Stimulated activated CD8-positive, alpha-beta memory T cell treated with anti-CD3 and anti-CD28 coated beads, Interleukin-12 subunit alpha, Interleukin-12 subunit beta, amount 100 ng/mL, for 4 hours (primary cell): Measurements from ENCODE around the gene MACROD2.
"Not testable (repeated sequence)": the region's sequence is repeated elsewhere in the genome, so short reads cannot be mapped to it uniquely, and the experiment has no call there.

Source experiments
- DNase-seq: peaks from one replicate; pipeline ENCODE4 v3.0.0-alpha.2; 2020; ENCODE audit warnings: low read depth

MACROD2 gene

DNA sequence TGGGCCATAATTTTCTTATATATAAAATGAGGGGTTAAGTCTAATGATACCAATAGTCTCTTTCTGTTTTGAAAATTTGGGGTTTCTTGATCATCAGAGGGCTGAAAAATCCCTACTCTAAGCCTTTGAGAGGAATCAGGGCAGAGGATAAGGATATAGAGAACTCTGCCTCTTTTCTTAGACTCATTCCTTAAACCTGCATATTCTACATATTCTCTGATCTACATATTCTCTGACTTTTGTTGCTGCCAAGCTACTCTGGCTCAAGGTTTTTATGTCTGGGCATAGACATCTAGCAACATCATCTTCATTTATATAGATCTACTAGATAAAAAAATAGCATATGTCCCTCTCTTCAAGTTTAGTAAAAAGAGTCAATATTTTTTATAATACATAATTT, 270.9 kb downstream of the MACROD2 start:
- DNase-seq: no peak

DNA sequence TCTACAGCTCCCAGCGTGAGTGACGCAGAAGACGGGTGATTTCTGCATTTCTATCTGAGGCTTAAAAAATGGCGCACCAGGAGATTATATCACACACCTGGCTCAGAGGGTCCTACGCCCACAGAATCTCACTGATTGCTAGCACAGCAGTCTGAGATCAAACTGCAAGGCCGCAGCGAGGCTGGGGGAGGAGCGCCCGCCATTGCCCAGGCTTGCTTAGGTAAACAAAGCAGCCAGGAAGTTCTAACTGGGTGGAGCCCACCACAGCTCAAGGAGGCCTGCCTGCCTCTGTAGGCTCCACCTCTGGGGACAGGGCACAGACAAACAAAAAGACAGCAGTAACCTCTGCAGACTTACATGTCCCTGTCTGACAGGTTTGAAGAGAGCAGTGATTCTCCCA, 275.4 kb downstream of the MACROD2 start:
- not testable (repeated sequence) for DNase-seq

DNA sequence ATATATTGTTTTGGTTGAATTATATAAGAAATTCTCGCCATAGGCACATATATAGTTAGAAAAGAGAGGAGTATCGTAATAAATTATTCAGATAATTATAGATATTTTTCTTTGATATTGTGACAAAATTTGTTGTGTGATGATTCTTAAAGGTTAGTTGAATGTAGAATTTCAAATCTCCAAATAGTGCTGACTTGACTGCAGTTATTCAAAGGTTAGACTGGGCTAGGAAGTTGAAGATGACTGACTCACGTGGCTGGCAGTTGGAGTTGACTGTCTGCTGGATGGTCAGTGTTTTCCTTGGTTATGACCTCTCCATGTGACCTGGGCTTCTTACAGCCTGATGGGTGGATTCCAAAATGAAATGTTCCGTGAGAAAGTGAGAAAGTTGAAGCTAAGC, 286.8 kb downstream of the MACROD2 start:
- no peak for DNase-seq

DNA sequence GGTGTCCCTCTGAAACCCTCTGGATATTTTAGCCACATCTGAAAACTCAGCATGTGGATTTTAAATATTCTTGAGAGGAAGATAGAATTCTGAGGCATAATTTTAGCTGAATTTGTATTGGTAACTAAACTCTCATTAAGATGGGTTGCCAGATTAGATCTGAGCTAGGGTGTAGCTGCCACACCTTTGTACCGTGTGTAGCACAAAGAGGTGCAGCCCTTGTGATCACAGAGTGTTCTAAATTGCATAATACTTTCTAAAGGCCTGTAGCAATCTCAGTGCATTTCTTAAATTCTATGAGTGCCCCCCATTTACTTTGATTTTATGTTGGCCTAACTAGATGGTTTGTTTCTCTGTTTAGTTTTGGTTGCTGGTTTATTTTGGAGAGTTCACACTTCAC, 289.1 kb downstream of the MACROD2 start:
- DNase-seq: no peak

DNA sequence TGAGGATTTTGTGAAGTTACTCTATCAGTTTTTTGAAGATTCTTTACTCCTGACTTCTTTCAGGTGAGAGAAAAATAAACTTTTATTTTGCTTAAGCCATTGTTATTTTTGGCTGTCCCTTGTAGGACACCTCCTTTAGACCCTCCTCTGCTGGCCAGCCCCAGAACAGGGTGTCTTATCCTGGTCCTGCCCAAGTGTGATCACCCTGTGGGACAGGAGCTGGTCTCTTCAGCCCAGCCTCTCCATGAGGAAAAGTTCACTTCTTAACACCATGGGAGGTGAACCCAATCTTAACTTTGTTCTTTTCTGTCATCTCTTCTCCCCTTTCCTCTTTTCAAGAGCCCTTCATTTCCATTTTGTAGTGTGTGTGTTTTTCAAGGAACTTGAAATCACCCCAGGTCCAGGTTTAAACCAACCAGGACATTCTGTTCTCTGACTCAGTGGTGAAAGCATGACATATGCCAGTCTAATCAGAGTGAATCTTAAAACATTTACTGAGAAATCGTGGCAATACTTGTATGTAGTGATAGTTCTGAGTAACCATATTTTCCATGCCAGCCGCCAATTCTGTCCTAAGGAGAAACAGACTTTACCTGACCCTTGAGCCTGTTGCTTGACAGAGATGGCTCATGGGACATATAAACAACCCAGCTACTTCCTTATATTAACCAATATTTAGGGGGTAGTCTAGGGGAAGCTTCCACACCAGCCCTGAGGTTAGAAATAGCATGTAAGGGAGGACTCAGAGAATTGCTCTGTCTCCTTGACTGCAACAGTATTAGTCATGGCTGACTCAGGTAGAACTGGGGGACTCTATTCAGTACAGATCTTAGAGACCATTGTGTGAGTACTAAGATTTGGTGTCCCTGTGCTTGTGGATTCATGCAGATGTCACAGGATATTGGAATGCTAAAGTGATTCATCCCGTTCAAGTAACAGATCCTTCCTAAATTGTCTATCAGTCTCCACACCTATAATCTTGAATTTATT, 293.3 kb downstream of the MACROD2 start:
- DNase-seq: no peak

DNA sequence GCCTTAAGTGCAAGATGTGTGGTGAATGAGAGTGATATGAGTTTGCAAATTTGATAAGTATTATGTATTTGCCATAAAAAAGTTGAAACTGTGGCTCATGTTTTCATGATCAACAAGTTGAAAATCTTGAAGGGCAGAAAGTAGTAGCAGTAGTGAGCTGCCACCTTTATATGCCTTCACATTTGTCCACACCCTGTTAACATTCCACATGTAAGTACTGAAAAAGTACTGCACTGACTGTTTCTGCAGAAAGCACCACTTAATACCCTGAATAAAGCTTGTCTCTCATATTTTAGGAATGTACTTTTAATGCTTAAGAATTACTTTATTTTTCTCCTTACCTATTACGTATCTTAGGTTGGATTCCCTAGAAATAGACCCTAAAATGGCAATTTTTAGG, 296.2 kb downstream of the MACROD2 start:
- no peak for DNase-seq

DNA sequence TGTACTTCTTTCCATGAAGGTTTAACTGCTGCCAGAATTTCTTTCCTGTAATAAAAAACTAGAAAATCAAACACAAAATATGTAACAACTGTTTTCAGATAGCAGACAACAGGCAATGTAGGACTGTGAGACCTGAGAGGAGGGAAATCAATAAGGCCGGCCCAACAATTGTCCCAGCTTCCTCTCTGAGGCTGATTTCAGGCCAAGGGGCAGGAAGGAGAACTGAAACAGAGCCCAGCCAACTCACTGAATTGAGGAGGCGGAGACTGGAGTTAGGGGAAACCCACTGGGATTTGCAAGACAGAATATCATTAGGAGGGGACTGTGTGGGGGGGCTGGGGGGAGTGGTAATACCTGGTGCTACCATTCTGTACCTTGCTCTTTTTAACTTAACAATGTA, 299.9 kb downstream of the MACROD2 start:
- DNase-seq: no peak

DNA sequence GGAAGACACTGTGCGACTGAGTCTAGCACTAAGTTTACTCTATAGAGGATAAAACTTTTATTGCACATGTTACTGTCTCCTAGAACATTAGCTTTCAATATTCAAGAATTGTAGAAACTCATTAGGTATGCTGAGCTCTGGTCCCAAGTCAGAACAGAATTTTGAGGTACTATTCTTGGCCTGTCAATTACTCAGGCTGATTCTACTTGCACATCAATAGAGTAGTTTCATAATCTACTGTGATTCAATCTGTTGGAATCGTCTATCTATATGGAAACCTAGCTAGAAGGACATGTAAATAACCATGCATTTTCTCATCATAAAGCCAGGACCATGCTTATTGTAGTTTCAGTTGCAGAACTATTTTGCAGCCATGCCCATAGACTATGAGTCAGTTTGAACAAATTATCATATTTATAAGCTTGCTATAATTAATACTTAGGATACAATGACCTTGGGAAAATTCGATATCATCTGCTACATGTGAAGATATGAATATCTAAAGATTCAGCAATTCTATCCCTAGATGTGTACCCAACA, 300.5 kb downstream of the MACROD2 start:
- DNase-seq: no peak

DNA sequence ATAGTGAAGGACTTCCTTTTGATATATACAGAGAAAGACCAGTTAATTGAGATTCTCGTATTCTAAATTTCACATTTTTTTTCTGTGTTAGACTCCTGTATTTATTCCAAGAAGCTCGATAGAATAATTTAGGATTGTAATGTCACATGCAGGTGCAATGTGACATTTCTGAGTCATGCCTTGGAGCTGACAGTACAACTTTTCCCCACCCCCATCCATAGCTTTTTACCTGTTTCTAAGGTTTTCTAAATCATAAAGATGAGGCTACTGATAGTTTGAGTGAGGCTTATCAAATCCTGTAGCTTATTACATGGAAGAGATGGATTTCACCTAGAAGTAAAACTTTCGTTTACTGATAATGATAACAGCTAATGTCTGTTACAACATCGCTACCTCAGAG, 304.5 kb downstream of the MACROD2 start:
- no peak for DNase-seq

DNA sequence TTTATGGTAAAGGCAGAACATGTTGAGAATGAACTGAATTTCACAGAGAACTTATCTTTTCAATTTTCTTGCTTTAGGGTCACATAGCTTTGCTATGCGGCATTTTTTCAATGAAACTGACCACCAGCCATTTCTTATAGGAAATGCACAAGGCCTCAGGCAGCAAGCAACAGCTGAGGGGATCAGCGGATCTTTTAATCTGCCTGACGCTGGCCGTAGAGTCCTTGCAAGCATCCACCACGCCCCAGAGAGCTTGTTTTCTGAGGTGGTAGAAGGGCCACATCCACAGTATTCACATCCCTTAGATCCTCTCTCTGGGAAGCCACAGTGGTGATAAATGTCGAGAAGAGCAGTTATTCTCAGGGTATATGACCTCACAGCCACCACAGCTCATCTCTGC, 307.8 kb downstream of the MACROD2 start:
- no peak for DNase-seq

DNA sequence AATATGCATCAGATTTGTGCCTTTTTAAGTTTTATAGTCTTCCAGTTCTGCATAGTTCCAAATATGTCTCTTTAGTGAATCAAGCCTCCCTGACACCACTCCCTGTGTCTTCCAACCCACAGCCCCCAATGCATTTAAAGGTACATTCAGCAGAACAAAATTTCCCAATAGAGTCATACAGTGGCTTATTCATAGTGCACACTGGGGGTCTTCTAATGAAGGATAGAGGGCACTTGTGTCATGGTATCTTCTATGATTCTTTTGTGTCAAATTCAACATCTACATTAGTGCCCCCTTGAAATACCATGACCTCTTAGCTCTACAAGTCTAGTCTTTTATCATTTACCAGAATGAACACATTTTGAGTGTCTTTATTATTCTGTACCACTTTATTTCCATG, 308.3 kb downstream of the MACROD2 start:
- DNase-seq: no peak

DNA sequence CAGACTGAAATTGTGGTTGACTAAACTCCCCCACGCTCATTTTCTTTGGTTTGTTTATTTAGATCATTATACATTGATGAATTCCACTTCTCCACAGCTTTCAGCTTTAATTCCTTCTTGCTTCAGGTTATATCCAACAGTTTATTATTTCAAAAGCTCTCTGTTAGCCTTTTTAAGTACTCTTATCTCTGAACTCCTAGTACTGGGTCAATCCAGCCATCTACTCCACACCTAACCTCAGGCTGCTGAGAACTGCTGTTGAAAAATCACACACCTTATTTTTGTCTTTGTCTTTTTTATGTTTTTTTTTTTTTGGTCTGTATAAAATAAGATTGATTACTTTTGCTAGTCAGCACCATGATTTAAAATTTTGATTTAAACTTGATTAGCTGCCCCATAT, 309.2 kb downstream of the MACROD2 start:
- DNase-seq: no peak

DNA sequence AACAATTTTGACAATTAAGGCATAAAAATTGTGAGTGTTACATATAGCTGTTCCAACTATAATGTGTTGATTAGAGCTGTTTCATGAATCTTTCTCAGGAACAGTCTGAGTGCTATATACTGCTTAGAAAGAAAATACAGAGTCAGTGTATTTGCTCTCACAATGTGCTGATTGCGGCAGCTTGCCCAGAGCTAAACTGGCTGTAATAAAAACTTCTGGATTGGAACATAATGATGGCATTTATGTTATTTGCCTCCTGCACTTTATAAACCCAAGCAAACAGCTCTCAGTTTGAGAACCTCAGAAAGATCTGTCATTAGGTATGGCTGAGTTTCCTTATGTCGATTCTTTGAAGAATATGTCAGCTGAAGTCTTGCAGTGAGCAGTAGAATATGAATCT, 312.6 kb downstream of the MACROD2 start:
- DNase-seq: no peak

DNA sequence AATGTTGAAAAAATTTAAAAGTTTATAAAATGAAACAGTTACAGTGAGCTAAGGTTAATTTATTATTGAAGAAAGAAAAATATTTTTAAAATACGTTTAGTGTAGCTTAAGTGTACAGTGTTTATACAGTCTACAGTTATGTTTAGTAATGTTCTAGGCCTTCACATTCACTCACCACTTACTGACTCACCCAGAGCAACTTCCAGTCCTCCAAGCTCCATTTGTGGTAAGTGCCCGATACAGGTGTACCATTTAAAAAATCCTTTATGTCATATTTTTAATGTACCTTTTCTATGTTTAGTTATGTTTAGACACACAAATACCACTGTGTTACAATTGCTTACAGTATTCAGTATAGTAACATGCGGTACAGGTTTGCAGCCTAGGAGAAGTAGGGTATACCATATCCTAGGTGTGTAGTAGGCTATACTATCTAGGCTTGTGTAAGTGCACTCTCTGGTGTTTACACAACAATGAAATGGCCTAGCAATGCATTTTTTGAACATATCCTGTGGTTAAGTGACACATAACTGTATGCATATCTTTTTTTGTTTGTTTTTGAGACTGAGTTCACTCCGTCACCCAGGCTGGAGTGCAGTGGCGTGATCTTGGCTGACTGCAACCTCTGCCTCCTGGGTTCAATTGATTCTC, 315.8 kb downstream of the MACROD2 start:
- DNase-seq: no peak

DNA sequence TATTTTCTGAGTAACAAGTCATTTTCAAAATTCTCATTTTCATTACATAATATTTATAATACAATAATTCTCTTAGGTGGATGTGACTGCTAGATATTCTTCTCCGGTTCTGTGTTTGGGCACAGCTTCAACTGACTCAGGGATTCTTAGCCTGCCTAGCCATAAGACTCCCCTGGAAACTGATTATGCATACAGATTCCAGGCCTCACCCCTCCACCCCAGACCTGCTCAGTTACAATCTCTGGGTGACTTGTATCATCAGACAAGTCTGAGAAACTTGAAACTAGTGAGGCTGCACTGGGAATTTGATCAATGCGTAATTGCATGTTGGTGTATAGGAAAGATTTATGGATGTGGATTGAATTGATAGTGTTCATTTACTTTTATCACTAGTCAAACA, 316.7 kb downstream of the MACROD2 start:
- DNase-seq: no peak

DNA sequence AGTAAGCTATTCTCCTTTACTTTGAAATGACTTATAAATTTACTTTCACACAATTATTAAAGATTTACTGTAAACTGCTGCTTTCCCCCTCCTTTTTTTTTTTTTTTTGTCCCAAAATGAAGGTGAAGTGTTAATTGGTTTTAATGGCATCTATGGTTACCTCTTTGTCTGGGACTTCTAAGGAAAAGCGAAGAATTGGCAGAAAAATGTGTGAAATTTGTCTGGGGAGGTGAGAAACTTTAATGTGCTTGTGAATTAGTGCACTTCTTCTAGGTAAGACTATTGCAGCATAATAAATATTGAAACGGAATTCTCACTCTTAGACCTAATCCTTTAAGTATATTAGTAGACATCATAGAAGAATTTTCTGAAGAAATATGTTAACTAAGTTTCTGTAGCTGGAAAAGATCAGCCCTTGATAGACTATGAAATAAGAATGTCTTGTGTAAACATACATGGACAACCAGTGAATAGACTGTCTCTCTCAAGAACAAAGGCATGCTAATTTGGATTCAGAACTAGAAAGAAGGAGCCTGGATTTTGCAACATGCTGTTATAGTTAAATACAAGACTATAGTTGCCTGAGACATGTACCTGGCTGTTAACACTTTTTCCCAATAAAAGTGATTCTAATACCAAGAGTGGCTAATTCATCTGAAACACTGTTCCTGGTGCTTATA, 318.2 kb downstream of the MACROD2 start:
- DNase-seq: no peak

DNA sequence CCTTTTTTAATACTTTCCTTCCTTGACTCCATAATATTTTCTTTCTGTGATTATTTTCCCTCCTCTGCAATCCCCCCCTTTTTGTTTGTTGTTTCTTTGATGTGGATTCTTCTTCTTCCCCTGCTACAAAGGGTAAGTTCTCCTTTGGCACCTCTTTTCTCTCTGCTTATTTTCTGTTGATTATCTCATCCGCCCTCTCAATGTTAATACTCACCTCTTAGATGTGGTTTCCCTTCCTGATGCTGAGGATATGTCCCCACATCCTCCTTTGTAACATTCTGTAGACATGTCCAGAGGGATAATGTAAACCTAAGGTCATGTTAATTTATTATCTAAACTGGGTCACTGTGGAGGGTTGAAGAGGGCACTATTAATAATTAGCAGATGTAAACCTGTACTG, 324.4 kb downstream of the MACROD2 start:
- DNase-seq: no peak

DNA sequence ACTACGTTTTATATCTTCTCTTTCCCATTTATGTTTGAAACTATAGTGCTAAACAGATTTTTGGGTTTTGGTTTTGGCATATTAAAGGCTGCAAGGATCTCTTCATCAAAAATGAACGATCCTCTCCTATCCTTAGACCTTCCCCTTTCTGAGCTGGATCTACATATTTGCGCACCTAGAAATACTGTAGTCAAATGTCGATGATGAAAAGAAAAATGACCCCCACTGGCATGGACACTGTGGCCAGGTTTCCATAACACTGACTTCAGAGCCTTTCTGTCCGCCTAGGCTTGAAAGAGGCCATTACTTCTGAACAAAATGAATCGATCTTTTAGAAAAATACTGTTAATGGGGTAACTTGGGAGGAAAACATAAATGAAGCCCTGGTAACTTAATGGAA, 336.3 kb downstream of the MACROD2 start:
- DNase-seq: no peak

DNA sequence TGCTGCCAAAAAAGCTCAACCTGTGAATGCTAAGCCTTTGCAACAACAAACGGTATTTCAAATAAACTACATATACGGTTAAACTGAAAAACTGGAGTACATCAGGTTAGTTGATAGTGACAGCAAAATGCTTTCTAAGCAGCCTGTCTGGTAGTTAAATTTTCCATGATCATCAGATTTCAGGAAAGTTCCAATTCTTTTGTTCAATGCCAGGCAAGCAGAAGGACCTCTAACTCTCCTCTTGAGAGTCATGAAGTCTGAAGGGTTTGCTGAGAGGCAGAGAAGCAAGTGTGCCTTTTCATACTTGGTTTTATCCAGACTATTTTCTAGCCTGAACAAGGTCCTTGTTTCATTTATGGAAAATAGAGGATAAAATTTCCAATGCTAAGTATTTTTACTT, 337.6 kb downstream of the MACROD2 start:
- no peak for DNase-seq

DNA sequence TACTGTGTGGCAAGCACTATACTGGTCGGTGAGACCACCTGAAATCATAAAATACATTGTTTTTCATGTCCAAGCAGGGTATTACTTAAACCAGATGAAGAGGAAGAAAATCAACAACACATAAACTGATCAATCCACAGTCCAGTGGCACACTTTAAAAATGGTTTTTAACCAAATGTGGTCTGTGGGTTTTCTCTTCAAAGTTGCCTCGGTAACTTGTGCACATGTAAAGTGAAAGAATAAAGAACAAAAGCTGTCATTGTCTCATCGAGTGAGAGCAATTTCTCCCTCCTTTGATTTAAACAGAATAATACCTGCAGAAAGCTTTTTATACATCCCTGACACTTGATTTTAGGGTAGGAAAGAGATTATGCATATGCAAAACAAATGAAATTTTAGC, 338.4 kb downstream of the MACROD2 start:
- DNase-seq: no peak

DNA sequence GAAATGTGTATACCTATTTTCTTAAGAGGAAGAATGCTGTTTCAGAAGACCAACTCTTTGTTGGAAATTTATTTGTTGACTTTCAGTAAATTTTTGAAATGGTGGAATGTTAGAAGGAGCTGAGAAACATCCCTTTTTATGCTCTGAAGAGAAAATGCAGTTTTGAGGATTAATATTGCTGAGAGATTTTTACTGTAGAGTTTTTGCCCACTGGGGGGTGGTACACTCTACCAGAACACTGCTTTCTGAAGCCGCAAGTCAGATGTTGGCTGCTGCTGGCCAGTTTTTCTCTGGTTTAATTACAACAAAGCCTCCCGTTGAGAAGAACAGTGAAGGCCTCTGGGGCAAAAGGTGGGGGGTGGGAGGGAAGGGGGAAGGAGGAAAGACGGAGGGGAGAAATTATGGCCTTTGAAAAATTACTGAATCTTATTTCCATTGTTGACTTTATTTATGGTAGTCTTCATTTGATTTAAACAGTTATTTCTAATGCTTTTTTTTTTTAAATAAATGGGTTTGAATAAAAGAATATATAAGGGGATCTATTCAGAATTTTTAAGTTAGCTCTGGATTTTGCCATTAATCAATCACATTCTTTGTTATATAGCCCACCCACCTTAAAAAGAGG, 339.1 kb downstream of the MACROD2 start:
- no peak for DNase-seq

DNA sequence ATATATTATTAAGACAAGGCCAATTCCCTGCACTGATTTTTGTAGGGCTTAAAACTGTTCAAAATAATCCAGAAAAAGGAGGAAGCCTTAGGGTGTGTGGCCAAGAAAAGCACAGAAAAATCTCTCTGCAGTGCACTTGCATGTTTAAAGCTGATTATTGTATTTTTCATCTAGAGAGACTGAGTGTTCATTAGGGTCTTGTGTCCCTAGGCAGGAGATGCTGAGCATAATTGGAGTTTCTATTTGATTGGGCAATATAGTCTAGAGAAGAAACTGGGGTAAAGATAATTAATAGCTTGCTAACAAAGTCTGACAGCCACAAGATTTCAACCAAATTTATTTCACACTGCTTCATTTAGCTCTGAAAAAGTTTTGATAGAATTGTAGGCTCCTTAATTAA, 339.7 kb downstream of the MACROD2 start:
- DNase-seq: no peak
